GM23338 (cell line): ENCODE data around the gene AQP7.
"Not testable (repeated sequence)": the region's sequence is repeated elsewhere in the genome, so short reads cannot be mapped to it uniquely, and the experiment has no call there.

Experiments
- CREB1 ChIP-seq: fragments of 250-450 bp; sonication (Bioruptor Pico); IDR thresholded peaks from 2 replicates; pipeline ENCODE4 v1.5.0; 2020; ENCODE audit warnings: low read depth, mild to moderate bottlenecking, moderate library complexity
- CTCF ChIP-seq, 2 experiments: fragments of 200-600 bp in 1 of 2; sonication (generic) in 1 of 2; conservative IDR thresholded peaks; 2 replicates each; pipeline versions ENCODE4 v1.5.1 to v1.6.1; 2016 to 2017; ENCODE audit warnings: antibody characterized with exemption in 2 of 2, low read depth in 2 of 2, mild to moderate bottlenecking in 2 of 2, moderate library complexity in 1 of 2
- ETS1 ChIP-seq: IDR thresholded peaks from 2 replicates; pipeline ENCODE4 v1.6.1; 2016; ENCODE audit warnings: antibody characterized with exemption
- EZH2 ChIP-seq: fragments of 200-600 bp; sonication (generic); IDR thresholded peaks from one replicate; pipeline ENCODE4 v1.8.0; 2017; ENCODE audit warnings: antibody characterized with exemption, mild to moderate bottlenecking, low read depth; ENCODE audit not compliant: unreplicated experiment
- EZH2phosphoT487 ChIP-seq: fragments of 200-600 bp; sonication (generic); IDR thresholded peaks from one replicate; pipeline ENCODE4 v1.8.1; 2018; ENCODE audit warnings: antibody characterized with exemption; ENCODE audit not compliant: unreplicated experiment
- JUNB ChIP-seq: IDR thresholded peaks from one replicate; pipeline ENCODE4 v1.6.1; 2016; ENCODE audit warnings: antibody characterized with exemption; ENCODE audit not compliant: unreplicated experiment
- NANOG ChIP-seq: IDR thresholded peaks from 2 replicates; pipeline ENCODE4 v1.6.1; 2016; ENCODE audit warnings: antibody characterized with exemption, borderline replicate concordance
- POLR2AphosphoS5 ChIP-seq: IDR thresholded peaks from 2 replicates; pipeline ENCODE4 v1.6.1; 2016; ENCODE audit warnings: antibody characterized with exemption, low read depth
- STAT1 ChIP-seq: IDR thresholded peaks from one replicate; pipeline ENCODE4 v1.6.1; 2016; ENCODE audit warnings: antibody characterized with exemption; ENCODE audit not compliant: unreplicated experiment
- ZNF114 ChIP-seq: fragments of 250-450 bp; sonication (Bioruptor Pico); IDR thresholded peaks from 2 replicates; pipeline ENCODE4 v1.5.0; 2020; ENCODE audit warnings: mild to moderate bottlenecking, moderate library complexity
- ZNF331 ChIP-seq: fragments of 250-450 bp; sonication (Bioruptor Pico); IDR thresholded peaks from 2 replicates; pipeline ENCODE4 v1.5.0; 2020; ENCODE audit warnings: low read depth, mild to moderate bottlenecking, moderate library complexity
- ZNF462 ChIP-seq: fragments of 250-450 bp; sonication (Bioruptor Pico); IDR thresholded peaks from 2 replicates; pipeline ENCODE4 v1.5.0; 2020; ENCODE audit warnings: mild to moderate bottlenecking, moderate library complexity
- TF ChIP-seq, protein P1 (sequence below): IDR thresholded peaks from one replicate; pipeline ENCODE4 v1.6.1; 2018; ENCODE audit warnings: antibody characterized with exemption; ENCODE audit not compliant: unreplicated experiment

- not testable (repeated sequence) for TF ChIP-seq CTCF (conservative IDR thresholded peaks at IDR 0.05; ENCODE audit: low read depth in 2 of 2); ZNF114 (CRISPR knock-in tag); POLR2AphosphoS5; STAT1; NANOG; EZH2phosphoT487; EZH2; JUNB; CREB1 (CRISPR knock-in tag); ZNF462 (CRISPR knock-in tag); ZNF331 (CRISPR knock-in tag); ETS1
- TF ChIP-seq, protein P1, sequence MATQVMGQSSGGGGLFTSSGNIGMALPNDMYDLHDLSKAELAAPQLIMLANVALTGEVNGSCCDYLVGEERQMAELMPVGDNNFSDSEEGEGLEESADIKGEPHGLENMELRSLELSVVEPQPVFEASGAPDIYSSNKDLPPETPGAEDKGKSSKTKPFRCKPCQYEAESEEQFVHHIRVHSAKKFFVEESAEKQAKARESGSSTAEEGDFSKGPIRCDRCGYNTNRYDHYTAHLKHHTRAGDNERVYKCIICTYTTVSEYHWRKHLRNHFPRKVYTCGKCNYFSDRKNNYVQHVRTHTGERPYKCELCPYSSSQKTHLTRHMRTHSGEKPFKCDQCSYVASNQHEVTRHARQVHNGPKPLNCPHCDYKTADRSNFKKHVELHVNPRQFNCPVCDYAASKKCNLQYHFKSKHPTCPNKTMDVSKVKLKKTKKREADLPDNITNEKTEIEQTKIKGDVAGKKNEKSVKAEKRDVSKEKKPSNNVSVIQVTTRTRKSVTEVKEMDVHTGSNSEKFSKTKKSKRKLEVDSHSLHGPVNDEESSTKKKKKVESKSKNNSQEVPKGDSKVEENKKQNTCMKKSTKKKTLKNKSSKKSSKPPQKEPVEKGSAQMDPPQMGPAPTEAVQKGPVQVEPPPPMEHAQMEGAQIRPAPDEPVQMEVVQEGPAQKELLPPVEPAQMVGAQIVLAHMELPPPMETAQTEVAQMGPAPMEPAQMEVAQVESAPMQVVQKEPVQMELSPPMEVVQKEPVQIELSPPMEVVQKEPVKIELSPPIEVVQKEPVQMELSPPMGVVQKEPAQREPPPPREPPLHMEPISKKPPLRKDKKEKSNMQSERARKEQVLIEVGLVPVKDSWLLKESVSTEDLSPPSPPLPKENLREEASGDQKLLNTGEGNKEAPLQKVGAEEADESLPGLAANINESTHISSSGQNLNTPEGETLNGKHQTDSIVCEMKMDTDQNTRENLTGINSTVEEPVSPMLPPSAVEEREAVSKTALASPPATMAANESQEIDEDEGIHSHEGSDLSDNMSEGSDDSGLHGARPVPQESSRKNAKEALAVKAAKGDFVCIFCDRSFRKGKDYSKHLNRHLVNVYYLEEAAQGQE = not testable (repeated sequence)
These were observed 37.6 kb downstream of the AQP7 start for GRCh38 chr9:33364814-33365213.
